HepG2 (cell line): ENCODE results near the gene APOA1. TPM values are rescaled to one million over a fixed set of nuclear protein-coding genes. Genes with fewer than 3 reads are reported as not detected.

ENCODE experiments used
- AKNA ChIP-seq: sonication (generic); formaldehyde crosslinking; IDR thresholded peaks from 2 replicates; pipeline ENCODE4 v1.4.0; 2020; ENCODE audit warnings: missing genetic modification reagents, borderline replicate concordance
- BRCA1 ChIP-seq: sonication (generic); formaldehyde crosslinking; IDR thresholded peaks from 2 replicates; pipeline ENCODE4 v1.4.0; 2020; ENCODE audit warnings: missing genetic modification reagents
- CTCF ChIP-seq: sonication (generic); formaldehyde crosslinking; IDR thresholded peaks from 2 replicates; pipeline ENCODE4 v1.5.0; 2020; ENCODE audit warnings: mild to moderate bottlenecking, missing genetic modification reagents, moderate library complexity
- ETV6 ChIP-seq: sonication (generic); formaldehyde crosslinking; conservative IDR thresholded peaks from 2 replicates; pipeline ENCODE4 v1.4.0; 2020; ENCODE audit warnings: missing genetic modification reagents
- HBP1 ChIP-seq: IDR thresholded peaks from 2 replicates; pipeline ENCODE4 v1.6.1; 2016; ENCODE audit warnings: low read depth, control low read depth
- NBN ChIP-seq: fragments of 450-650 bp; conservative IDR thresholded peaks from 2 replicates; pipeline ENCODE4 v1.6.1; 2017
- RARG ChIP-seq: sonication (generic); formaldehyde crosslinking; IDR thresholded peaks from 2 replicates; pipeline ENCODE4 v1.4.0; 2020; ENCODE audit warnings: low read depth, mild to moderate bottlenecking, missing genetic modification reagents
- RFXAP ChIP-seq: sonication (generic); formaldehyde crosslinking; IDR thresholded peaks from 2 replicates; pipeline ENCODE4 v1.4.0; 2020; ENCODE audit warnings: missing genetic modification reagents, borderline replicate concordance
- ZGPAT ChIP-seq: IDR thresholded peaks from 2 replicates; pipeline ENCODE4 v1.6.1; 2016; ENCODE audit warnings: mild to moderate bottlenecking
- ZNF552 ChIP-seq: sonication (generic); formaldehyde crosslinking; IDR thresholded peaks from 2 replicates; pipeline ENCODE4 v1.9.0; 2022; ENCODE audit warnings: missing genetic modification reagents, mild to moderate bottlenecking, borderline replicate concordance
- ZNF746 ChIP-seq: sonication (generic); formaldehyde crosslinking; IDR thresholded peaks from 2 replicates; pipeline ENCODE4 v1.8.0; 2022; ENCODE audit warnings: mild to moderate bottlenecking, missing genetic modification reagents
- ZNF790 ChIP-seq: sonication (generic); formaldehyde crosslinking; IDR thresholded peaks from 2 replicates; pipeline ENCODE4 v1.8.0; 2022; ENCODE audit warnings: missing genetic modification reagents, mild to moderate bottlenecking, borderline replicate concordance
- ZSCAN22 ChIP-seq: sonication (generic); formaldehyde crosslinking; IDR thresholded peaks from 2 replicates; pipeline ENCODE4 v1.4.0; 2020; ENCODE audit warnings: mild to moderate bottlenecking, missing genetic modification reagents
- ZSCAN31 ChIP-seq: sonication (generic); formaldehyde crosslinking; IDR thresholded peaks from 2 replicates; pipeline ENCODE4 v1.5.0; 2020; ENCODE audit warnings: low read depth, mild to moderate bottlenecking, missing genetic modification reagents
- ZSCAN9 ChIP-seq: IDR thresholded peaks from 2 replicates; pipeline ENCODE4 v1.6.1; 2016; ENCODE audit warnings: borderline replicate concordance
- polyA plus RNA-seq, 8 experiments: library from polyadenylated mRNA; depleted of rRNA in 3 of 8; stranded (reverse) in 7 of 8; unstranded in 1 of 8; fragments of >200 nt; fragmentation: Illumina TruSeq in 4 of 8; extraction: Trizol in 4 of 8; gene quantifications; 2 replicates each; pipeline versions ENCODE4 v1.2.1 to v1.2.3, GENCODE V29; 2011 to 2016; ENCODE audit warnings: low read depth in 4 of 8, missing spikeins in 1 of 8, mixed read lengths in 1 of 8; ENCODE audit not compliant: insufficient read depth in 1 of 8
- total RNA-seq, 5 experiments: library from RNA; depleted of rRNA; stranded (reverse); fragments of >200 nt; fragmentation: Illumina TruSeq; extraction: Trizol; gene quantifications; 2 replicates each; pipeline ENCODE4 v1.2.3, GENCODE V29; 2016; ENCODE audit warnings: low read depth in 1 of 5

The APOA1 gene
- total and polyA plus RNA-seq, 2 of the 13 experiments (the other 11 are each of a cell fraction or from before 2014, with no cell fraction given), result 1,973 to 5,485 TPM

- TF ChIP-seq AKNA (CRISPR knock-in tag), result no peak
- no peak for TF ChIP-seq BRCA1
- TF ChIP-seq CTCF, result no peak
- no peak for TF ChIP-seq ZSCAN22 (CRISPR knock-in tag)
- TF ChIP-seq ZSCAN31 (CRISPR knock-in tag), result no peak
- TF ChIP-seq NBN, result no peak
- no peak for TF ChIP-seq ZNF552 (CRISPR knock-in tag)
- TF ChIP-seq ZSCAN9 (CRISPR knock-in tag), result no peak
- no peak for TF ChIP-seq RFXAP (CRISPR knock-in tag)
- TF ChIP-seq ETV6 (CRISPR knock-in tag), result 0 out of 2 replicates have a peak, but pooled peaks have one; percentile 2
- TF ChIP-seq RARG, result no peak
- no peak for TF ChIP-seq ZNF746 (CRISPR knock-in tag)
- TF ChIP-seq ZNF790 (CRISPR knock-in tag), result no peak
- no peak for TF ChIP-seq ZGPAT (CRISPR knock-in tag)
- no peak for TF ChIP-seq HBP1
Measured at GRCh38 chr11:116792869-116793771, 44.3 kb downstream of the APOA1 start (continued).
